PC-3 (cell line): ENCODE results near the gene SMIM1. TPM values are rescaled to one million over a fixed set of nuclear protein-coding genes. Genes with fewer than 3 reads are reported as not detected.

Experiments
- ATAC-seq: fragments of 200-7000 bp; cut with Tn5 transposase; 2 replicates; pipeline ENCODE4 v1.9.1; 2020; ENCODE audit warnings: mild to moderate bottlenecking, moderate library complexity
- BruUV-seq: library from RNA; stranded (reverse); fragments of 400-500 nt; replicated peaks from 2 replicates; lab custom pipeline; 2021; lab: Mats Ljungman, UMichigan
- CTCF ChIA-PET: fragments of 300-600 bp; sonication (Branson Sonifier 250); formaldehyde crosslinking; loops from one replicate; lab custom pipeline; 2022; ENCODE audit warnings: antibody characterized with exemption; lab: Charles Lee
- POLR2A ChIA-PET: fragments of 300-600 bp; sonication (Branson Sonifier 250); formaldehyde crosslinking; loops from one replicate; lab custom pipeline; 2022; ENCODE audit warnings: antibody characterized with exemption; ENCODE audit not compliant: unreplicated experiment; lab: Charles Lee
- DNase-seq: peaks from one replicate; pipeline ENCODE4 v3.0.0-alpha.2; 2015
- H2AFZ ChIP-seq: fragments of 300-600 bp; sonication (generic); 2 replicates; pipeline ENCODE4 v1.6.0; 2016; ENCODE audit warnings: antibody characterized with exemption, low read length
- H3F3A ChIP-seq: fragments of 300-600 bp; sonication (generic); one replicate; pipeline ENCODE4 v1.6.0; 2017; ENCODE audit warnings: antibody characterized with exemption, low read length, control low read depth, mild to moderate bottlenecking; ENCODE audit not compliant: unreplicated experiment
- H3K27ac ChIP-seq: fragments of 300-600 bp; sonication (generic); 2 replicates; pipeline ENCODE4 v1.5.1; 2016; ENCODE audit warnings: mild to moderate bottlenecking, low read length
- H3K27me3 ChIP-seq: fragments of 300-600 bp; sonication (generic); 2 replicates; pipeline ENCODE4 v1.6.1; 2016; ENCODE audit warnings: low read length, mixed read lengths
- H3K36me3 ChIP-seq: fragments of 300-600 bp; sonication (generic); 2 replicates; pipeline ENCODE4 v1.6.1; 2016; ENCODE audit warnings: low read depth, mixed run types, low read length, mixed read lengths
- H3K4me1 ChIP-seq: fragments of 300-600 bp; sonication (generic); 2 replicates; pipeline ENCODE4 v1.5.1; 2016; ENCODE audit warnings: low read length; ENCODE audit not compliant: insufficient read depth
- H3K4me2 ChIP-seq: fragments of 300-600 bp; sonication (generic); 2 replicates; pipeline ENCODE4 v1.6.0; 2016; ENCODE audit warnings: low read length
- H3K4me3 ChIP-seq: fragments of 300-600 bp; sonication (generic); 2 replicates; pipeline ENCODE4 v1.5.1; 2016; ENCODE audit warnings: mild to moderate bottlenecking, low read length, mixed read lengths
- H3K79me2 ChIP-seq: fragments of 300-600 bp; sonication (generic); 2 replicates; pipeline ENCODE4 v1.6.1; 2017; ENCODE audit warnings: low read length, mixed read lengths
- H3K9ac ChIP-seq: fragments of 300-600 bp; sonication (generic); 2 replicates; pipeline ENCODE4 v1.6.0; 2016; ENCODE audit warnings: mild to moderate bottlenecking, low read length
- H3K9me2 ChIP-seq: fragments of 300-600 bp; sonication (generic); replicated peaks from 2 replicates; pipeline ENCODE4 v1.6.1; 2016; ENCODE audit warnings: mixed run types, low read length, mixed read lengths
- H3K9me3 ChIP-seq: fragments of 300-600 bp; sonication (generic); 2 replicates; pipeline ENCODE4 v1.6.1; 2016; ENCODE audit warnings: low read length, mixed read lengths
- H4K20me1 ChIP-seq: fragments of 300-600 bp; sonication (generic); 2 replicates; pipeline ENCODE4 v1.6.1; 2016; ENCODE audit warnings: low read length, mixed read lengths
- EZH2 ChIP-seq: fragments of 300-600 bp; sonication (generic); IDR thresholded peaks from one replicate; pipeline ENCODE4 v1.6.1; 2017; ENCODE audit warnings: antibody characterized with exemption, mild to moderate bottlenecking, low read length; ENCODE audit not compliant: unreplicated experiment
- EZH2phosphoT487 ChIP-seq: fragments of 300-600 bp; sonication (generic); IDR thresholded peaks from 2 replicates; pipeline ENCODE4 v1.6.1; 2018; ENCODE audit warnings: mild to moderate bottlenecking, antibody characterized with exemption, low read length, borderline replicate concordance
- intact Hi-C: fragments of 100-400 bp; cut with micrococcal nuclease; formaldehyde crosslinking; loops from 2 replicates; pipeline ENCODE4 v1.9.0; 2023
- total RNA-seq: library from RNA; depleted of rRNA; stranded (reverse); fragments of >200 nt; gene quantifications from 2 replicates; pipeline ENCODE4 v1.2.3, GENCODE V29; 2014
- TF ChIP-seq, protein P1 (sequence below): fragments of 300-600 bp; sonication (generic); conservative IDR thresholded peaks from 2 replicates; pipeline ENCODE4 v1.5.1; 2017; ENCODE audit warnings: antibody characterized with exemption, low read depth, mild to moderate bottlenecking, low read length

SMIM1 gene
- total RNA-seq, 1 experiment from 2014 or later = 10.8 TPM

DNA sequence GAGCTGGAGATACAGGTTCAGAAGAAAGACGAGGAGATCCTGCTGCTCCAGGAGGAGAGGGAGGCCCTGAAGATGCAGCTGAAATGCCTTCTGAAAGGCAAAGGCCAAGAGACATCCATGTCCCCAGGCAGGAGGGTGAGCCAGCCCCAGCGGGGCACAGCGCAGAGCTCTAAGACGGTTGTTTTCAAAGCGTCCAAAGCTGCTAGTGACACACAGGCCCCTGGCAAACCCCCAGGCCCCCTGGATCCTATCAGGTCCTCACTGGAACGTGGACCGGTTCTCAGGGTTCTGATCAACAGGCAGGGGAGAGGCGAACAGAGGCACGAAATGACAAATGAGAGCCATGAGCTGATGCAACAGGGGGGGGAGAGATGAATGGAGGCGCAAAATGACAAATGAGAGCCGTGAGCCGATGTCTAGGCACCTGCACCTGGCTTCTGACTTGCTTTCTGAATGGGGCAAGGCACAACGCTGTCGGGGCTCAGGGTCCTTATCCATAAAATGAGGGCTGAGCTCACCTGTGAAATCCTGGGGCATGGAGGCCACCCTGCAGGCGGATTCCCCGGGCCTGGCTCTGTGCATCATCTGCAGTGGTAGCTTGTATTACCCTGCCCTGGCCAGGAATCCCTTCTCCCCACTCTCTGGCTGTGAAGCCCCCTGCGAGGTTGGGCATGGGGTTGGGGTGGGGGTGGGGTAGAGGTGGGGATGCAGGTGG is 11.1 kb upstream of the SMIM1 start:
- no peaks in the 10 kb centered on the region for H3K79me2 ChIP-seq
- H3K9me3 ChIP-seq = no peaks in the 10 kb centered on the region
- no peaks in the 10 kb centered on the region for H3K9me2 ChIP-seq
- H3K4me3 ChIP-seq = no peak overlapping the region
- no TSS peak for BruUV-seq
- TF ChIP-seq, protein P1, sequence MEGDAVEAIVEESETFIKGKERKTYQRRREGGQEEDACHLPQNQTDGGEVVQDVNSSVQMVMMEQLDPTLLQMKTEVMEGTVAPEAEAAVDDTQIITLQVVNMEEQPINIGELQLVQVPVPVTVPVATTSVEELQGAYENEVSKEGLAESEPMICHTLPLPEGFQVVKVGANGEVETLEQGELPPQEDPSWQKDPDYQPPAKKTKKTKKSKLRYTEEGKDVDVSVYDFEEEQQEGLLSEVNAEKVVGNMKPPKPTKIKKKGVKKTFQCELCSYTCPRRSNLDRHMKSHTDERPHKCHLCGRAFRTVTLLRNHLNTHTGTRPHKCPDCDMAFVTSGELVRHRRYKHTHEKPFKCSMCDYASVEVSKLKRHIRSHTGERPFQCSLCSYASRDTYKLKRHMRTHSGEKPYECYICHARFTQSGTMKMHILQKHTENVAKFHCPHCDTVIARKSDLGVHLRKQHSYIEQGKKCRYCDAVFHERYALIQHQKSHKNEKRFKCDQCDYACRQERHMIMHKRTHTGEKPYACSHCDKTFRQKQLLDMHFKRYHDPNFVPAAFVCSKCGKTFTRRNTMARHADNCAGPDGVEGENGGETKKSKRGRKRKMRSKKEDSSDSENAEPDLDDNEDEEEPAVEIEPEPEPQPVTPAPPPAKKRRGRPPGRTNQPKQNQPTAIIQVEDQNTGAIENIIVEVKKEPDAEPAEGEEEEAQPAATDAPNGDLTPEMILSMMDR = no peak
- TF ChIP-seq EZH2 = no peak
- no peak for TF ChIP-seq EZH2phosphoT487
- peaks cover 82% of the 10 kb centered on the region for H3K27me3 ChIP-seq
- H3K4me2 ChIP-seq = no peak overlapping the region
- no peaks in the 10 kb centered on the region for H3F3A ChIP-seq
- no peak for DNase-seq
- intact Hi-C loops = no loop called here
- H2AFZ ChIP-seq = no peak overlapping the region
- CTCF ChIA-PET = no interaction called here
- H3K36me3 ChIP-seq = no peaks in the 10 kb centered on the region
- H3K4me1 ChIP-seq = no peaks in the 10 kb centered on the region
- no peaks in the 10 kb centered on the region for H4K20me1 ChIP-seq
- POLR2A ChIA-PET = no interaction called here
- no peak overlapping the region for H3K9ac ChIP-seq
- H3K27ac ChIP-seq = no peak overlapping the region
- no peak for ATAC-seq

DNA sequence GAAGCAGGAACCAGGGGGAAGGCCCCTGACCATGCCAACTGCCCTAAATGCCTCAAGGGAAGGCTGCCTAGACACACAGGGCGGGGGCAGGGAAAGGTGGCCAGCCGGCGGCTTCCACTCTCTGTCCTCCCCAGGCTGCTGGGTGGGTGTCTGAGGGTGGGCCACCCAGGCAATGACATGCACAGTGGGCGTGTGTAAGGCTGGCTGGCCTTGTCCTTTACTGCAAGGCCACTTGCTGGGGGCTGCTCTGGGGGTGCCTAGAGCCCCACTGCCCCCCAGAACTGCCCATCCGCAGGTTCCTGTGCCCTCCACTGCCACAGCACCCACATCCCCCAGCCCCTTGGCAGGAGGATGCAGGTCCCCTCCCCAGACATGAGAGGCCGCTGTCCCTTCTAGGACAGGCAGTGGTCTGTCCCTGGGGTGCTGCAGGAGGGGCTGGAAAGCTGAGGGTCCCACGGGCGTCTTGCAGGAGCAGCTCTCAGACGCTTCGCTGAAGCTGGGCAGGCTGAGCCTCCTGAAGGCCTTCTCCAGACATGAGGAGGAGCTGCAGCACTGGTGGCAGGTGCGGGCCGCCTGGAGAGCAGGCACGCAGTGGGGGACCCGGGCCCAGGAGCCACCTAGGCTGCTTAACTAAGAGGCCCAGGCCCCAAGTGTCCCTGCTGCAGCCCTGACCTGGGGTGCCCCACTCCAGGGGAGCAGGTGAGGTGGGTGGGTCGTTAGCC is 10.2 kb upstream of the SMIM1 start:
- Histone ChIP-seq H3K27ac (no peak overlapping the region), H3K9ac (no peak overlapping the region), H3K4me1 (no peaks in the 10 kb centered on the region), H3K79me2 (no peaks in the 10 kb centered on the region), H3K36me3 (no peaks in the 10 kb centered on the region), H4K20me1 (no peaks in the 10 kb centered on the region), H3K4me2 (no peak overlapping the region), H3K9me3 (no peaks in the 10 kb centered on the region), H2AFZ (no peak overlapping the region), H3K4me3 (no peak overlapping the region), H3K9me2 (no peaks in the 10 kb centered on the region), H3K27me3 (peaks cover 81% of the 10 kb centered on the region), H3F3A (no peaks in the 10 kb centered on the region)
- ChIA-PET CTCF (no interaction called here), POLR2A (no interaction called here)
- BruUV-seq = no TSS peak
- no peak for DNase-seq
- ATAC-seq = no peak
- intact Hi-C loops = no loop called here
- TF ChIP-seq, protein P1 = no peak
- TF ChIP-seq EZH2phosphoT487 = no peak
- TF ChIP-seq EZH2 = no peak

DNA sequence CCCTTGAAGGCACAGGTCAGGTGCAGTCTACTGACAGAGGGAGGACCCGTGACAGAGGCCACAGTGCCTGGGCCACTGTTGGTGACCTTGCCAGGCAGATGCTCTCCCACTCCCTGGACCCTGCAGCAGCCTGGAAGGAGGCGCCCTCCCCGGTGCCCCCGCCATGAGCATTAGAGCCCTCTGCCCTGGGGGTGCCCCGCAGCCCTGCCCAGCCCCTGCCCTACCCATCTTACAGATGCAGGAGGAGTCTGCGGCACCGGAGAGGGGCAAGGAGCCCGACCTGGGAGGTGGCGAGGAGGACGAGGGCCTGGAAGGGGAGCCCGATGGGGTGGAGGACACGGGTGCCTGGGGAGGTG is 9.7 kb upstream of the SMIM1 start:
- no peak overlapping the region for H3K9ac ChIP-seq
- no TSS peak for BruUV-seq
- POLR2A ChIA-PET = no interaction called here

More for the DNA sequence above, 9.7 kb upstream of the SMIM1 start:
- Histone ChIP-seq H3K9me3 (no peaks in the 10 kb centered on the region), H3F3A (no peaks in the 10 kb centered on the region), H3K4me1 (no peaks in the 10 kb centered on the region), H3K27me3 (peaks cover 82% of the 10 kb centered on the region), H3K9me2 (no peaks in the 10 kb centered on the region), H3K36me3 (no peaks in the 10 kb centered on the region), H4K20me1 (no peaks in the 10 kb centered on the region), H3K4me3 (no peak overlapping the region), H2AFZ (no peak overlapping the region), H3K4me2 (no peak overlapping the region), H3K27ac (no peak overlapping the region), H3K79me2 (no peaks in the 10 kb centered on the region)
- no peak for TF ChIP-seq EZH2phosphoT487
- TF ChIP-seq, protein P1 = no peak
- no peak for TF ChIP-seq EZH2
- intact Hi-C loops = no loop called here
- DNase-seq (no peak), ATAC-seq (no peak; the same call in 1 of the 2 replicates)
- CTCF ChIA-PET = no interaction called here
